Anterior cingulate cortex (tissue), 58 donors: Measurements from ENCODE around the gene ITGB5.
A peak's percentile ranks its signal among the peaks of the same experiment; 100 is the strongest.

Source experiments
- DNase-seq, 58 donors: peaks; one replicate each; lab custom pipeline; 2025; lab: John Stamatoyannopoulos, UW

ITGB5 gene

DNA sequence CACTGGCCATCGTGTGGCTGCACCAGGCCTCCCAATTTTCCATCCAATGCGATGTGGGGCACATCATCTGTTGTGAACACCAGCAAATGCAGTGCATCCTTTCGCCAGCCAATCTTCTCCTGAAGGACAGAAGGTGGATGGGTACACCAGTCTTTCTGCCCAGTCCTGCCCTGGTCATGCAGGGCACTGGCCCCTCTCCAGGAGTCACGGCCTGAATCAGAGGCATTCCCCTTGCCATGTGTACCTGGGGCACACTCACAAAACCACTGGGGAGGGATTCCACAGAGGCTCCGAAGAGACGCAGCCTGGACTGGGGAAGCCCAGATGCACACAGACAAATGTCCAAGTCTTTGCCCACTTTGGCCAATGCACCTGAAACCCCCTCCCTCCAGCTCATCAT is 65.8 kb downstream of the ITGB5 start:
- no peak for DNase-seq

GRCh38 chr3:124818398-124819091 is 68.6 kb downstream of the ITGB5 start:
- peak in 3 of 58 donors; percentile 22 to 63 (median 30) for DNase-seq

GRCh38 chr3:124817079-124817478 is 70.1 kb downstream of the ITGB5 start:
- DNase-seq: no peak

DNA sequence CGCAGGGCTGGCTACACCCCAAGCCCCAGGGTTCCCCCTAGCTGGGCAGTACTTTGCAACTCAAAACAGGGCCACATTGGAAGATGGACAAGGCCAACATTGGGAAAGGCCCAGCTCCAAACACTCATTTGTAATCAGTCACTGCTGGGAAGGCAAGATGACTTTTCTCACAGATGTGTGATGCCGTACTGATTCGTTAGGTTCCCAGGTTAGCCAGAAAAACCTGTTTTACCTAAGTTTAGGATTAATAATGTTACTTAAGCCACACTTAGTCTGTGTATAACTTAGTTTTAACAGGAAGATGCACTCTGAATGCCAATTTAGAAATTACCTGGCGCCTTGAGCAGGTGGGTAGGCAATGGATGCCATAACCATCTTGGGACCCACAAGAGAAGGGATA is 71.0 kb downstream of the ITGB5 start:
- DNase-seq: no peak

DNA sequence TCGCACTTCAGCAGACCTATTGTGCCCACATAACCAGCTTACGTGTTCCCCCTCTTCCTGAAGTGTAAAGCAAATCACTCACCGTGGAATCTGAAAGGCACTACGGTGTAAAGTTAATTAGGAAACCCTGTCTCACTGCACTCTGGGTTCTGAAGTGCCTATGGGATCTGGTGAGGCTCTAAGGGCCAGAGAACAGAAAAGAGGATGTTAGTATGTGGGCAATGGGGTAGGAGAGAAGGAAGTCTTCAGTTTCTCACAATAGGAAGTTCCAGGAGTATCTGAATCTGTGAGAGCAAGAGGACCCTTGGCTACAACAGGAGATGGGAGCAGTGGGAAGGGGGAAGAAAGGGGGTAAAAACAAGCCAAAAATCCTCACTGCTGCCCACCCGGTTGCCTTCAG is 71.4 kb downstream of the ITGB5 start:
- no peak for DNase-seq

DNA sequence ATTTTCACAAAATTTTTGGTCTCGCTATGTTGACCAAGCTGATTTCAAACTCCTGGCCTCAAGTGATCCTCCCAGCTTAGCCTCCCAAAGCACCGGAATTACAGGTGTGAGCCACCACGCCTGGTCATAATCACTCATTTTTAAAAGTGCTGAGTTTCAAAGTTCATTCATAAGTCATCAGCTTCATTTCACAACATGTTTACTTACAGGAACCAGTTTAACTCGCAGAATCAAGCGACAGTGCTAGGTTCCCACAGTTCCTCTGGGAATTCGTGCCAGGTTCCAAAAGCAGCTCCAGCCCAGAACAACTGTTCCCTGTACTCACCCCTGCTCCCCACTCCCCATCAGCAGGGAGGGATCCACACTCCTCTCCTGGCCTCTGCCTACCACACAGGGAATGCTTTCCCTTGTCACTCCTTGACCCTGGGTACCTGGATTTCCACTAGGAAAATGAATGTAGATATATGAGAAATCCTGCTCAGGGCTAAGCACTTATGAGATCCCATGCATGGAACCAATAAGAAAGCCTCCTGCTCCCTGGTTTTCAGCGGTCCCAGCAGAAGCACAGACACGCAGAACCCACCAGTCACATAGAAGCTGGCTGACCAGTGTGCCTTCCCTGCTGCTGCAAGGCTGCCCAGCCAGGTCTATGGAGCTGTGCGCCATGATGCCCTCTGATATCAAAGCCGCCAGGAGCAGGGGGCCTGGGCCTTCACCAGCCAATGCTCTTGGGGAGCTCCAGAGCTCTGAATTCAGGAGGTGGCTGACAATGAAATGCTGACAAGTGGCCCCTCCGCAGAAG is 72.3 kb downstream of the ITGB5 start:
- no peak for DNase-seq

DNA sequence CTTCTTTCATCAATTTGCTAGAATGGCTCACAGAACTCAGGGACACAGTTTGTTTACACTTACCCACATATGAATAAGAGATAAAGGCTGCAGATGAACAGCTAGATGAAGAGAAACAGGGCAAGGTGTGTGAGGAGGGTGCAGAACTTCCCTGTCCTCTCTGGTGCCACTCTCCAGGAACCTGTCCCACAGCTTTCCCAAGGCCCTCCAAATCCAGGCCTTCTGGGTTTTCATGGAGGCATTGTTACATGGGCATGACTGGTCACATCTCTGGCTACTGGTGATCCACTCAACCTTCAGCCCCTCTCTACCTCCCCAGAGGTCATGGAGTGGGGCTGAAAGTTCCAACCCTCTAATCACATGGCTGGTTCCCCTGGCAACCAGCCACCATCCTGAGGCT is 73.6 kb downstream of the ITGB5 start:
- no peak for DNase-seq

DNA sequence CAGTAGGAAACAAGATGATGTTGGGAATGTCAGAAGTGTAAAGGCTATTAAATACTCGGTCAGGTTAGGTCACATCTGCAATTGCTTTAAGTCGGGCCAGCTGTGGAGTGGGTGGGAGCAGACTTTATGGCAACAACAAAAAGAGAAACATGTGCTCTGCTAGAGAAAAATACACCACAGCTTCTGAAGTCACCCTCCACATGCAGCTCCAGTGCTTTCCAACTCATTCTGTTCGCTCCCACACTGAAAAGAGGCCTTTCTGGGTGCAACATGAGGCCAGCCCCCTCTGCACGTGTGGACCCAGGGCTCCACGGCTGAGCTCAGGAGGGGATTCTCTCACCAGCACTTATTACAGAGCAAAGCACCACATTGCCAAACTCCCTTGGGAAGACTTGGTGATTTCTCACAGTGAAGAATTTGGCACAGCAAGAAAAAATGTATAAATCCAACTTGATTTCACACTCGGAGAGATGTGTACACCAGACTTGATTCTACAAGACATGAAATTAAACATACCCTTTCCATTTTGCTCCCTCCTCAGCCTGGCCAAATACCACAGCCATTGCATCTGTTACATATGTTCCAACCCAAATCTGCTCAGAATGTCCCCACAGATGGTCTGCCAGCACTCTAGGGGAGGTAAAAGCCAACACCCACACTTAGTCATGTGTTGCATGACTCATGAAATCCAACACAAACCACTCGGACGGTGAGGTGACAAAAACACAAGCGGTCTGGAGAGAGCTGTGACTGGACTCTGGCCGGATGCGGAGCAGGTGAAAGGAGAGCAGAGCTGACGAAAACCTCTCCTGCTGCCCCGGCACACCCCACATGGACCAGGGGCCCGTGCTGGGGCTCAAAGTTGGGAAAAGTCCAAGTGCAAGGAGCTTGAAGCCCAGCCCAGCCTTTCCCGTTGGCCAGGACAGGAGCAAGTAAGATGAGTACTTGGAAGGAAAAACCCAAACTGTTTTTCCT is 74.6 kb downstream of the ITGB5 start:
- DNase-seq: peak in 21 of 58 donors; percentile 21 to 80 (median 48)

- no peak for DNase-seq
Observed at GRCh38 chr3:124811436-124811835, 75.7 kb downstream of the ITGB5 start.

DNA sequence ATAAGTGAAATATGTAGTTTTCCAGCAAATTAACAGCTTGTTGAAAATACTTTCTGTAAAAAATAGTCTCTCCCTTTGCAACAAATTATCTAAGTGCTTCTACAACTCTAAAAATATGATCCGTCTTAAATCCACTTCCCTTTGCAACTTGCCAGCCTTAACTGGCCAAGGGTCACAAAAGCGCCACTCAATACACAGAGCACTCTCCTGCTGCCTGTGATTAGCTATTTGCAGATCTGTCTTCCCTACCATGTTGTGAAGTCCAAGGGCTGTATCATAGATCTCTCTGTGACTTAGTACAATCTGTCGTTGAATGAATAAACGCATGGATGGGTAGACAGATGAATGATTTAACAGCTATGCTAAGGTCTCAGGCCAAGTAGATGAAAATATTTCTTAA is 76.2 kb downstream of the ITGB5 start:
- no peak for DNase-seq

DNA sequence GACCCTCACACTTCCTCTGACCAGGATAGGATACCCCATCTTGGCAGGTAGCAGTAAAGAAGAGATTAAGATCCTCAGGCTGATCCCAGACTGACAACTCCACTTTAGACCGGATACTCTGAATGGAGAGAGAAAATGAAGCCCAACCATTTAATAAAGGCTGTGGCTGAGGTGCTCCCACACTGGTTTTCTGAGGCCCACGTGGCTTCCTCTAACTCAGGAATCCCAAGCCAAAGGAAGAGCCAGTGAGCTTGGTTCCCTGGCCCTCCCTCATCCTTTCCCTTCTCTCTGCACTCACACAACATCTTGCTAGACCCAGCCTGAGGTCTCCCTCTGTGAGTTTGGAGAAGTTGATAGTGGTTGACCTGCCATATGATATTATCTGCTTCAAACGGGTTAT is 78.1 kb downstream of the ITGB5 start:
- no peak for DNase-seq

GRCh38 chr3:124805671-124806070 is 81.5 kb downstream of the ITGB5 start:
- DNase-seq: no peak

DNA sequence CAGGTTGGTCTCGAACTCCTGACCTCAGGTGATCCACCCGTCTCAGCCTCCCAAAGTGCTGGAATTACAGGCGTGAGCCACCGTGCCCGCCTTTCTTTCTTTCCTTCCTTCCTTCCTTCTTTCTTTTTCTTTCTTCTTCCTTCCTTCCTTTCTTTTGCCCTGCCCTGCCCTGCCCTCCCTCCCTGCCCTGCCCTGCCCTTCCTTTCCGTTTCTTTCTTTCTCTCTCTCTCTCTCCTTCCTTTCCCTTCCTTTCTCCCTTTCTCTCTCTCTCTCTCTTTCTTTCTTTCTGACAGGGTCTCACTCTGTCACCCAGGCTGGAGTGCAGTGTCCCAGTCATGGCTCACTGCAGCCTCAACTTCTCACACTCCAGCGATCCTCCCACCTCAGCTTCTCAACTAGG is 82.3 kb downstream of the ITGB5 start:
- no peak for DNase-seq

DNA sequence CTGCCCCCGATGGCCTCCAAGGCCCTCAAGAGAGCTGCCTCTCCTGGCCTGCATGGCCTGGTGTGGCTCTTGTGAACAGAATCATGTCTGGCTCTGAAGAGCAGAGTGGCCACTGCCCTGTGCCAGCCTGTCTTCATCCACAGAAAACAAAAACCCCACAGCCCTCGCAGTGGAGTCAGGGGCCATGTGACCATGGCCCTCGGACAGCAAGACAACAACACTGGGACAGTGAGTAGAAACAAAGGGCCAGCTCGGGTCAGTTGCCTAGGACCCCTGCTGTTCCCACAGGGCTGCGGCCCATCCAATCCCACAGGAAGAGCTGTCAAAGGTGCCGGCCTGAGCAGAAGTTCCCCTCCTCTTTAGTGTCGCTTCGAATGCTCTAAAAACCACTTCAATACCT is 84.5 kb downstream of the ITGB5 start:
- DNase-seq: peak in 29 of 58 donors; percentile 17 to 74 (median 48)

GRCh38 chr3:124802061-124802698 is 85.0 kb downstream of the ITGB5 start:
- DNase-seq: no peak

DNA sequence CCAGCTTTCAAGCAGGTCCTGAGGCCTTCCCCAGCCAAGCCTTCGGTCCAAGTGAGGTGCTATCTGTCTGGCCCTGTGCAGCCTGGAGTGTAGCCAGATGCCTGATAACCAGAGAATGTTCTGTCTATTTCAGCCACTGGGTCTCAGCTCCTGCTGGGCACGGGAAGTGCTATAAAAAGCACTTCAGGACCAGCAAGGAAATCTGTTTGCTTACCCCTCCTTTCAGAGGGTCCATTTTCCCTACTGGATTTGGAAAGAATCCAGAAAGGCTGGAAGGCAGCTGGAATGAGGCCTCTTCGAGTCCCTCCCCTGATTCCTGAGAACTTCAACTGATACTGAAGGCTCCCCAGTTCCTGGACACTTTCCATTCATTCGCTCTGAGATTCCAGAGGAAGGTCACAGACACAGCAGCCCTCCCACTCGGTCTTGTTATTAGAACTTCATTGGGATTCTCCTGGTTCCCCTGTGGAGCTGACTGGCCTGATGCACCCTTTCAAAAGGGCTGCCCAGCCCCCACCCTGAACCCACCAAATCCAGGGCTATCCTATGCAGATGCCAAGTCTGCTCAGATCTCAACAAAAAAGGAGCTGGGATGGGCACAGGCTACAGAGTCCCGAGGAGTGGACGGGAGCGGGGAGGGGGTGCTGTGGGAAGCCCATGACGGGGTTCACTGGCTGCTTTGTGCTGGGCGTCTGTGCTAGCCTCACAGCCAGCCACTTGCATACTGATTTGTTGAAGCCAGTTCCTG is 86.5 kb downstream of the ITGB5 start:
- DNase-seq: peak in 19 of 58 donors; percentile 19 to 50 (median 34)

- no peak for DNase-seq
Observed at GRCh38 chr3:124800076-124800475, 87.1 kb downstream of the ITGB5 start.

- DNase-seq: no peak
Observed at GRCh38 chr3:124799676-124800075, 87.5 kb downstream of the ITGB5 start.

DNA sequence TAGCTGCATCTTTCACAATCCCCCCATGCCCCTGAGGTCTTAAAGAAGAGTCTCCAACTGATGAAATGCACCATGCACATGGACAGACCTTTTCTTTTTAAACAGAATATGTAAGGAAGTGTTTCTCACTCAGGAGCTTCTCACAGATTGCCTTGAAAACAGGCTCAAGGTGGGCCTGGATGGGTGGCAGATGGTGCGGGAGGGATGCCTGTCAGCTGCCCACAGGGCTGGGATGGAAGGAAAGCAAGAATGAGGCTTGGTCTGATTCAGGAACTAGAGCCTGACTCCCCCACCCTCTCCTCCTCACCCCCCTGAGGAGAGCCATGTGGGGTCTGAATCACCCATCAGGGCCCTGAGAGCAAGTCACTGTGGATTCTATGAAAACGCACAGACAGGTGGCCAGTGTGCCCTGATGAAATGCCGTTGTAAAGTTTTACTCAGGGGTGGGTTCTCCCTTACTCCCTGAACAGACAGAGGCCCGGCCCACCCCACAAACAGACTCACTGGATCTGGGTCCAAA is 89.7 kb downstream of the ITGB5 start:
- no peak for DNase-seq
